Activated CD8-positive, alpha-beta memory T cell treated with anti-CD3 and anti-CD28 coated beads, Interleukin-2, amount 10 ng/mL, durations not matched to agents 7 days and 5 days (primary cell): ENCODE results near the gene DNAH7. TPM values are rescaled to one million over a fixed set of nuclear protein-coding genes. Genes with fewer than 3 reads are reported as not detected.

Experiments
- ATAC-seq: fragments of 150-1000 bp; cut with Tn5 transposase; one replicate; pipeline ENCODE4 v1.10.0; 2021; ENCODE audit warnings: moderate library complexity
- CTCF ChIA-PET: fragments of 350-600 bp; sonication (Branson Sonifier 250); formaldehyde crosslinking; loops from one replicate; lab custom pipeline; 2021; ENCODE audit warnings: antibody characterized with exemption; lab: Charles Lee
- DNase-seq: peaks from one replicate; pipeline ENCODE4 v3.0.0-alpha.2; 2020
- H3K27ac Mint-ChIP-seq: one replicate; pipeline ENCODE4 v1.8.0; 2021; ENCODE audit warnings: mild to moderate bottlenecking, mixed read lengths
- H3K27me3 Mint-ChIP-seq: one replicate; pipeline ENCODE4 v1.8.0; 2021; ENCODE audit warnings: mixed read lengths
- H3K36me3 Mint-ChIP-seq: one replicate; pipeline ENCODE4 v1.8.0; 2021; ENCODE audit warnings: mild to moderate bottlenecking, mixed read lengths
- H3K4me1 Mint-ChIP-seq: one replicate; pipeline ENCODE4 v1.8.0; 2021; ENCODE audit warnings: mixed read lengths
- H3K4me3 Mint-ChIP-seq: one replicate; pipeline ENCODE4 v1.8.0; 2021; ENCODE audit warnings: mild to moderate bottlenecking, moderate library complexity, mixed read lengths
- H3K9me3 Mint-ChIP-seq: one replicate; pipeline ENCODE4 v1.8.0; 2022; ENCODE audit warnings: low read depth, mixed read lengths
- total RNA-seq, 2 experiments: library from RNA; stranded (reverse); gene quantifications; one replicate each; pipeline ENCODE4 v1.2.3, GENCODE V29; 2021

Gene DNAH7
- total RNA-seq, 2 experiments from 2014 or later, result 0.20 TPM; not detected in 1

- Mint-ChIP-seq H3K27me3 (no peaks in the 10 kb centered on the region), H3K4me1 (no peaks in the 10 kb centered on the region), H3K27ac (no peak overlapping the region), H3K9me3 (no peaks in the 10 kb centered on the region), H3K4me3 (no peak overlapping the region), H3K36me3 (no peaks in the 10 kb centered on the region)
- CTCF ChIA-PET, result no interaction called here
- ATAC-seq (no peak), DNase-seq (no peak)
Measured at GRCh38 chr2:195823206-195823605, 245.4 kb downstream of the DNAH7 start.

- no peaks in the 10 kb centered on the region for H3K9me3 Mint-ChIP-seq
- H3K4me1 Mint-ChIP-seq, result no peaks in the 10 kb centered on the region
- ATAC-seq (no peak), DNase-seq (no peak)
- H3K27me3 Mint-ChIP-seq, result no peaks in the 10 kb centered on the region
- CTCF ChIA-PET, result no interaction called here
- H3K4me3 Mint-ChIP-seq, result no peak overlapping the region
- H3K36me3 Mint-ChIP-seq, result no peaks in the 10 kb centered on the region
- H3K27ac Mint-ChIP-seq, result no peak overlapping the region
Measured at GRCh38 chr2:195821566-195821932, 247.1 kb downstream of the DNAH7 start.

GRCh38 chr2:195820867-195821565, 247.6 kb downstream of the DNAH7 start:
- no peak for ATAC-seq

GRCh38 chr2:195820373-195820772, 248.3 kb downstream of the DNAH7 start:
- no peaks in the 10 kb centered on the region for H3K36me3 Mint-ChIP-seq
- no peak for ATAC-seq

More at GRCh38 chr2:195820867-195821565, 247.6 kb downstream of the DNAH7 start:
- no peaks in the 10 kb centered on the region for H3K36me3 Mint-ChIP-seq
- no peaks in the 10 kb centered on the region for H3K9me3 Mint-ChIP-seq
- no peaks in the 10 kb centered on the region for H3K4me1 Mint-ChIP-seq
- H3K27me3 Mint-ChIP-seq, result no peaks in the 10 kb centered on the region
- no peak overlapping the region for H3K4me3 Mint-ChIP-seq
- CTCF ChIA-PET, result no interaction called here
- H3K27ac Mint-ChIP-seq, result no peak overlapping the region
- DNase-seq, result no peak

GRCh38 chr2:195819276-195819675, 249.4 kb downstream of the DNAH7 start:
- H3K4me1 Mint-ChIP-seq, result no peaks in the 10 kb centered on the region
- H3K4me3 Mint-ChIP-seq, result no peak overlapping the region
- DNase-seq (no peak), ATAC-seq (no peak)
- CTCF ChIA-PET, result interaction anchor here (0.6 kb wide), 1 partner anchor 657 kb away, joined by 5 read pairs; no protein-coding TSS in a partner anchor
- no peaks in the 10 kb centered on the region for H3K36me3 Mint-ChIP-seq
- no peaks in the 10 kb centered on the region for H3K9me3 Mint-ChIP-seq
- H3K27ac Mint-ChIP-seq, result no peak overlapping the region
- no peaks in the 10 kb centered on the region for H3K27me3 Mint-ChIP-seq

More at GRCh38 chr2:195820373-195820772, 248.3 kb downstream of the DNAH7 start:
- Mint-ChIP-seq H3K4me1 (no peaks in the 10 kb centered on the region), H3K27me3 (no peaks in the 10 kb centered on the region), H3K4me3 (no peak overlapping the region), H3K9me3 (no peaks in the 10 kb centered on the region), H3K27ac (no peak overlapping the region)
- CTCF ChIA-PET, result no interaction called here
- no peak for DNase-seq

- no peak for ATAC-seq
Measured at GRCh38 chr2:195818526-195818925, 250.1 kb downstream of the DNAH7 start.

GRCh38 chr2:195818106-195818505, 250.5 kb downstream of the DNAH7 start:
- CTCF ChIA-PET, result no interaction called here
- Mint-ChIP-seq H3K36me3 (no peaks in the 10 kb centered on the region), H3K9me3 (no peaks in the 10 kb centered on the region), H3K27ac (no peak overlapping the region), H3K4me1 (no peaks in the 10 kb centered on the region), H3K4me3 (no peak overlapping the region), H3K27me3 (no peaks in the 10 kb centered on the region)
- DNase-seq, result no peak
- no peak for ATAC-seq

More at GRCh38 chr2:195818526-195818925, 250.1 kb downstream of the DNAH7 start:
- no peaks in the 10 kb centered on the region for H3K27me3 Mint-ChIP-seq
- no peak overlapping the region for H3K27ac Mint-ChIP-seq
- no peak for DNase-seq
- CTCF ChIA-PET, result no interaction called here
- no peaks in the 10 kb centered on the region for H3K9me3 Mint-ChIP-seq
- no peaks in the 10 kb centered on the region for H3K4me1 Mint-ChIP-seq
- H3K36me3 Mint-ChIP-seq, result no peaks in the 10 kb centered on the region
- no peak overlapping the region for H3K4me3 Mint-ChIP-seq

- H3K36me3 Mint-ChIP-seq, result no peaks in the 10 kb centered on the region
- H3K4me3 Mint-ChIP-seq, result no peak overlapping the region
- CTCF ChIA-PET, result no interaction called here
- DNase-seq, result no peak
- H3K27me3 Mint-ChIP-seq, result peaks cover 5% of the 10 kb centered on the region
- H3K4me1 Mint-ChIP-seq, result no peaks in the 10 kb centered on the region
- no peaks in the 10 kb centered on the region for H3K9me3 Mint-ChIP-seq
- no peak overlapping the region for H3K27ac Mint-ChIP-seq
- ATAC-seq, result no peak
Measured at GRCh38 chr2:195815083-195815482, 253.6 kb downstream of the DNAH7 start.

- DNase-seq, result no peak
- CTCF ChIA-PET, result no interaction called here
- Mint-ChIP-seq H3K27me3 (peaks cover 5% of the 10 kb centered on the region), H3K9me3 (no peaks in the 10 kb centered on the region), H3K27ac (no peak overlapping the region), H3K36me3 (no peaks in the 10 kb centered on the region), H3K4me1 (no peaks in the 10 kb centered on the region), H3K4me3 (no peak overlapping the region)
- ATAC-seq, result no peak
Measured at GRCh38 chr2:195813421-195813820, 255.2 kb downstream of the DNAH7 start.

- H3K9me3 Mint-ChIP-seq, result no peaks in the 10 kb centered on the region
- H3K27me3 Mint-ChIP-seq, result peaks cover 5% of the 10 kb centered on the region
- CTCF ChIA-PET, result interaction anchor here (1.2 kb wide), 1 partner anchor 257 kb away, joined by 3 read pairs; no protein-coding TSS in a partner anchor
- H3K36me3 Mint-ChIP-seq, result no peaks in the 10 kb centered on the region
- no peak overlapping the region for H3K4me3 Mint-ChIP-seq
- no peaks in the 10 kb centered on the region for H3K4me1 Mint-ChIP-seq
- H3K27ac Mint-ChIP-seq, result no peak overlapping the region
- no peak for ATAC-seq
- no peak for DNase-seq
Measured at GRCh38 chr2:195810340-195811098, 258.1 kb downstream of the DNAH7 start.

- ATAC-seq (no peak), DNase-seq (no peak)
- CTCF ChIA-PET, result no interaction called here
- H3K4me3 Mint-ChIP-seq, result no peak overlapping the region
- peaks cover 5% of the 10 kb centered on the region for H3K27me3 Mint-ChIP-seq
- no peaks in the 10 kb centered on the region for H3K36me3 Mint-ChIP-seq
- no peak overlapping the region for H3K27ac Mint-ChIP-seq
- H3K9me3 Mint-ChIP-seq, result no peaks in the 10 kb centered on the region
- H3K4me1 Mint-ChIP-seq, result no peaks in the 10 kb centered on the region
Measured at GRCh38 chr2:195808189-195808588, 260.4 kb downstream of the DNAH7 start.

GRCh38 chr2:195805283-195805976, 263.2 kb downstream of the DNAH7 start:
- no peaks in the 10 kb centered on the region for H3K9me3 Mint-ChIP-seq
- CTCF ChIA-PET, result no interaction called here
- peaks cover under 1% of the 10 kb centered on the region for H3K27me3 Mint-ChIP-seq
- no peaks in the 10 kb centered on the region for H3K36me3 Mint-ChIP-seq
- no peak overlapping the region for H3K27ac Mint-ChIP-seq
- no peaks in the 10 kb centered on the region for H3K4me1 Mint-ChIP-seq
- H3K4me3 Mint-ChIP-seq, result no peak overlapping the region
- ATAC-seq (no peak), DNase-seq (no peak)

GRCh38 chr2:195795879-195796278, 272.8 kb downstream of the DNAH7 start:
- Mint-ChIP-seq H3K9me3 (no peaks in the 10 kb centered on the region), H3K4me3 (no peak overlapping the region), H3K27ac (no peak overlapping the region), H3K4me1 (no peaks in the 10 kb centered on the region), H3K36me3 (no peaks in the 10 kb centered on the region), H3K27me3 (no peaks in the 10 kb centered on the region)
- DNase-seq (no peak), ATAC-seq (no peak)
- CTCF ChIA-PET, result no interaction called here
